Right cardiac atrium (tissue), 5 donors: ENCODE measurements around the gene SARNP. TPM values are rescaled to one million over a fixed set of nuclear protein-coding genes. Genes with fewer than 3 reads are reported as not detected.

Experiments
- ATAC-seq, 2 donors: fragments of 200-7000 bp; cut with Tn5 transposase; one replicate each; pipeline versions ENCODE4 v1.8.0 to v1.9.1; 2020; ENCODE audit warnings: moderate library complexity in 2 of 2, mild to moderate bottlenecking in 1 of 2
- DNase-seq, 3 donors: peaks; one replicate each; pipeline ENCODE4 v3.0.0-alpha.2; 2020
- H3K27ac ChIP-seq: one replicate; pipeline ENCODE4 v1.5.1; 2013; ENCODE audit warnings: mild to moderate bottlenecking, low read length, control low read depth, moderate library complexity
- H3K27me3 ChIP-seq: one replicate; pipeline ENCODE4 v1.6.1; 2013; ENCODE audit not compliant: control insufficient read depth, insufficient read depth
- H3K4me1 ChIP-seq: one replicate; pipeline ENCODE4 v1.6.1; 2013; ENCODE audit warnings: low read length; ENCODE audit not compliant: control insufficient read depth, insufficient read depth
- H3K4me3 ChIP-seq: one replicate; pipeline ENCODE4 v1.5.1; 2013; ENCODE audit warnings: low read length, control low read depth
- H3K9me3 ChIP-seq: one replicate; pipeline ENCODE4 v1.6.1; 2013; ENCODE audit warnings: low read length; ENCODE audit not compliant: control insufficient read depth
- WGBS: extraction: QIAGEN DNeasy Blood & Tissue Kit; methylation state at CpG from one replicate; pipeline ENCODE4 v1.1.7; 2013; 5-methylcytosine and 5-hydroxymethylcytosine counted together
- intact Hi-C, 4 donors: fragments of 100-400 bp; cut with DNase I; formaldehyde crosslinking; loops; one replicate each; pipeline versions ENCODE4 v1.11.0 to v1.14.0; 2022 to 2023
- polyA plus RNA-seq: library from polyadenylated mRNA; stranded (reverse); fragments of 200-250 nt; gene quantifications from one replicate; pipeline ENCODE4 v1.2.3, GENCODE V29; 2013
- total RNA-seq, 4 donors: library from RNA; stranded (reverse); fragmentation: NEBNext Ultra II Directional; extraction: Animal tissue kit (Norgen Biotek cat#: 25700); gene quantifications; one replicate each; pipeline ENCODE4 v1.2.1, GENCODE V29; 2021
- donor health status: healthy with polysubstance abuse.
- donor health status: DM: no; HTN: yes; CAD: no.
- donor health status: DM: no; HTN: no; CAD: no.
- donor health status: DM: no; HTN: yes; CAD: no; lungs with severe emphysema.
- donor health status: DM: yes; HTN: yes; CAD: no.

SARNP gene
- total and polyA plus RNA-seq, 5 donors = 50.3 to 113 (median 54.9) TPM

DNA sequence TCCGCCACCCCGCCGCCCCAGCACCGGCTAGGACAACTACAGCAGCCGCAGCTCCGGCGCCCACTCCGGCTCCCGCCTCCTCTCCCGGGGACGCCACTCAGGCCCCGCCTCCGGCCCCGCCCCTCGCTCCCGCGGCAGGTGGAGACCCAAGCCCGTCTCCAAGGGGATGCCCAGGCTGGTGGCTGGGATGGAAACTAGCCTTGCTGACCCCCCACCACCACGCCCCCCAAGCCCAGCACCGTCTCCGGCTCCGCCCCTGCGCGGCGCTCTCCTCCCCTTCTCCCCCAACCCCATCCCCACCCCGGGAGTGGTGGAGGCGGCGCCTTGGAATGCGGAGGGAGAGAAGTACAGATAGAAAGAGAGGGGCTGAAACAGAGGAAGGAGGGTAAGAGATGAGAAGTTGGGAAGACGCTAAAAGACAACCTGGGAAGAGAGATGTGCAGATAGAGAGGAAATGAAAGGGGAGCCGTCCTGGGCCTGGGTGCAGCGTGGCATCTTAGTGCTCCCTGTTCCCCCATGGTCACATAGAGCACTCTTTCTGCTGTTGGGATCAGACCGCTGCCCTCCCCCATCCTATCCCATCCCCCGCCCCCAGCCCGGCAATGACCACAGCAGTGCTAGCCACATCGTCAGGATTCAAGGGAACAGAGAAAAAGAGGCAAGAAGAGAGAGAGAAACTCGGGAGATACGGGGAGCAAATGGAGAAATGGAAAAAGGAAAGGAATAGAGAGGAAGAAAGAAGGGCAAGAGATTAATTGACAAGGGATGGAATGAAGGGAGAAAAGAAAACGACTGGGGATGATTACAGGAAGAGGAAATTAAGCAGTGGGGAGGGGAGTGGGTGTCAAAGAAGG lies 109.5 kb downstream of the SARNP start, which contains the start of gene ITGA7:
ITGA7 (minus strand) TSS at position 64 of the 854 bp plus-strand sequence. CDS start 222 bp downstream, outside the sequence.
- Histone ChIP-seq H3K27me3 (no peaks in the 10 kb centered on the region), H3K4me1 (peaks cover 13% of the 10 kb centered on the region), H3K27ac (peak within 1 kb of the TSS; percentile 97), H3K9me3 (no peaks in the 10 kb centered on the region), H3K4me3 (peak within 1 kb of the TSS; percentile 81)
- intact Hi-C loops = no loop called here
- peak; percentile 81 to 94 (median 93) for DNase-seq
- ATAC-seq = peak; percentile 58 to 69
- WGBS = under 1% methylated on average over 39 of the region's 39 CpGs

Other genes with a start within 250 kb of the SARNP start
- gene OR2AP1, start 245.3 kb downstream of the SARNP start, total RNA-seq = not detected
- gene OR2AP1, start 245.3 kb downstream of the SARNP start, polyA plus RNA-seq = not detected
- 1 to 10 TPM; 1.3 to 2.9 (median 1.4) TPM for gene OR10P1, start 180.8 kb downstream of the SARNP start, total RNA-seq
- 1.6 TPM for gene OR10P1, start 180.8 kb downstream of the SARNP start, polyA plus RNA-seq
- gene ITGA7, start 109.8 kb downstream of the SARNP start, total RNA-seq = 100 to 1,000 TPM; 465 to 674 (median 604) TPM
- gene ITGA7, start 109.8 kb downstream of the SARNP start, polyA plus RNA-seq = 288 TPM
- 100 to 1,000 TPM; 134 to 149 (median 139) TPM for gene BLOC1S1, start 101.7 kb downstream of the SARNP start, total RNA-seq
- 205 TPM for gene BLOC1S1, start 101.7 kb downstream of the SARNP start, polyA plus RNA-seq
- 10 to 100 TPM; 15.9 to 27.7 (median 23.3) TPM for gene RDH5, start 97.3 kb downstream of the SARNP start, total RNA-seq
- gene RDH5, start 97.3 kb downstream of the SARNP start, polyA plus RNA-seq = 24.1 TPM
- gene CD63, start 88.7 kb downstream of the SARNP start, total RNA-seq = 1,000 to 10,000 TPM; 1,076 to 1,430 (median 1,264) TPM
- gene CD63, start 88.7 kb downstream of the SARNP start, polyA plus RNA-seq = 1,376 TPM
- 10 to 100 TPM; 16.2 to 17.5 (median 16.7) TPM for gene GDF11, start 74.6 kb downstream of the SARNP start, total RNA-seq
- gene GDF11, start 74.6 kb downstream of the SARNP start, polyA plus RNA-seq = 11.5 TPM
- gene ORMDL2, start 317 bp upstream of the SARNP start, total RNA-seq = 10 to 100 TPM; 13.8 to 23.2 (median 17.6) TPM
- gene ORMDL2, start 317 bp upstream of the SARNP start, polyA plus RNA-seq = 23.8 TPM
- 10 to 100 TPM; 19.0 to 24.1 (median 22.4) TPM for gene DNAJC14, start 11.9 kb upstream of the SARNP start, total RNA-seq
- 15.5 TPM for gene DNAJC14, start 11.9 kb upstream of the SARNP start, polyA plus RNA-seq
- gene MMP19, start 25.2 kb upstream of the SARNP start, total RNA-seq = 10 to 100 TPM in 1 of 4 donors, 1 to 10 TPM in 3; 3.1 to 21.2 (median 5.6) TPM
- gene MMP19, start 25.2 kb upstream of the SARNP start, polyA plus RNA-seq = 6.9 TPM
- 10 to 100 TPM; 15.4 to 19.0 (median 16.9) TPM for gene PYM1, start 110.2 kb upstream of the SARNP start, total RNA-seq
- 25.7 TPM for gene PYM1, start 110.2 kb upstream of the SARNP start, polyA plus RNA-seq
- gene DGKA, start 113.4 kb upstream of the SARNP start, total RNA-seq = 10 to 100 TPM; 11.3 to 25.9 (median 20.3) TPM
- 20.3 TPM for gene DGKA, start 113.4 kb upstream of the SARNP start, polyA plus RNA-seq
- 1 to 10 TPM in 3 of 4 donors, under 1 TPM in 1; 0.86 to 2.2 (median 1.2) TPM for gene PMEL, start 148.3 kb upstream of the SARNP start, total RNA-seq
- gene PMEL, start 148.3 kb upstream of the SARNP start, polyA plus RNA-seq = 0.45 TPM
- gene CDK2, start 149.1 kb upstream of the SARNP start, total RNA-seq = 10 to 100 TPM; 12.7 to 17.2 (median 13.6) TPM
- gene CDK2, start 149.1 kb upstream of the SARNP start, polyA plus RNA-seq = 8.1 TPM
- 100 to 1,000 TPM; 111 to 132 (median 119) TPM for gene RAB5B, start 156.4 kb upstream of the SARNP start, total RNA-seq
- 86.4 TPM for gene RAB5B, start 156.4 kb upstream of the SARNP start, polyA plus RNA-seq
- gene SUOX, start 179.6 kb upstream of the SARNP start, total RNA-seq = 10 to 100 TPM; 20.7 to 30.8 (median 29.3) TPM
- 29.2 TPM for gene SUOX, start 179.6 kb upstream of the SARNP start, polyA plus RNA-seq
- gene IKZF4, start 203.3 kb upstream of the SARNP start, total RNA-seq = 1 to 10 TPM; 5.6 to 8.7 (median 6.5) TPM
- gene IKZF4, start 203.3 kb upstream of the SARNP start, polyA plus RNA-seq = 2.7 TPM
- gene RPS26, start 224.2 kb upstream of the SARNP start, total RNA-seq = 10 to 100 TPM; 30.0 to 55.1 (median 39.7) TPM
- gene RPS26, start 224.2 kb upstream of the SARNP start, polyA plus RNA-seq = 739 TPM